Hypothalamus (tissue), 51 donors: ENCODE data around the gene KCND2.
A peak's percentile ranks its signal among the peaks of the same experiment; 100 is the strongest.
"Not testable (repeated sequence)": the region's sequence is repeated elsewhere in the genome, so short reads cannot be mapped to it uniquely, and the experiment has no call there.

ENCODE experiments used
- DNase-seq, 51 donors: peaks; one replicate each; lab custom pipeline; 2025; lab: John Stamatoyannopoulos, UW

The KCND2 gene

DNA sequence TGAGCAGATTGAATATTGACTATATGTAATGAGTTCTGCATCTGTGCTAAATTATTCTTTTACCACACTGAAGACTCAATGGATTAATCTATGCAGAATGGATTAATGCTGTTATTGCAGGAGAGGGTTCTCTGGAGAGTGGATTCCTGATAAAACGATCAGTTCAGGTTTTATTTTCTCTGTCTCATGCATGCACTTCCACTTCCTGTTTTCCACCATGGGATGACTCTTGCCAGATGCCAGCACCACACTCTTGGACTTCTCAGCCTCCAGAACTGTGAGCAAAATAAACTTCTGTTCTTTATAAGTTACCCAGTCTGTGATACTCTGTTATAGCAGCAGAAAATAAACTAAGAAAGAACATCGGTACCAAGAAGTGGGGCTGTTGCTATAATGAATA lies 207.5 kb downstream of the KCND2 start:
- DNase-seq, result no peak

DNA sequence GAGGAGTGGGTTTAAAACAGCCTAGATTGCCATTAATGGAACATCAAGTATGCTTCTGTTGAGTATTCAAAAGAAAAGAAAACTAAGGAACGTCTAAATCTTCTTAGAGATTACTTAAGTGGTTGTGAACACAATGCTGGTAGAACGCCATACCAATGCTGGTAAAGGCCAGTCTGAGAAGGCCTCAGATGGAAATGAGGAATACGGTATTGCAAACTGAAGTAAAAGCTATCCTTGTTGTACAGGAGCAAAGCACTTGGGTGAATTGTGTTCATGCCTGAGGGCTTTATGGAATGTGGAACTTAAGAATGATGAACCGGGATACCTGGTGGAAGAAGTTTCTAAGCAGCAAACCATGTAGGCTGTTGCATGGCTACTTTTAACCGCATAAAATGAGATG lies 208.0 kb downstream of the KCND2 start:
- no peak for DNase-seq

DNA sequence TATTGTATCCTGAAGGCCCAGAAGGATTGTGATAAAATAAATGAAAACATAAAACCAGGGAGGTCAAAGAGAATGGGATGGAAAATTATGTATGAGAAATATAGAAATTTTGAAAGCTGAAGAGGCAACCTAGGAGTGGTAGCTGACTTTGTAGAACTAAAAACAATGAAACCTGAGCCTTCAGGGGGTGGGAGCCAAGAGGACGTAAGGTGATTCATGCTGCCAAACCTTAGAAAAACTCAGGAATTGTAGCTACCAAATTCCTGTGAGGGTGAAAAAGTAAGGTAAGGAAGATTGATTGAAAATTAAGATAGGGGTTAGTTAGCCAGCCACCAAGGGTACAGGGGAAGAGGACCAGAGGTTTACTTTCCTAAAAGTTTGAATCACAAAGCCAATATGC lies 213.2 kb downstream of the KCND2 start:
- DNase-seq, result no peak

DNA sequence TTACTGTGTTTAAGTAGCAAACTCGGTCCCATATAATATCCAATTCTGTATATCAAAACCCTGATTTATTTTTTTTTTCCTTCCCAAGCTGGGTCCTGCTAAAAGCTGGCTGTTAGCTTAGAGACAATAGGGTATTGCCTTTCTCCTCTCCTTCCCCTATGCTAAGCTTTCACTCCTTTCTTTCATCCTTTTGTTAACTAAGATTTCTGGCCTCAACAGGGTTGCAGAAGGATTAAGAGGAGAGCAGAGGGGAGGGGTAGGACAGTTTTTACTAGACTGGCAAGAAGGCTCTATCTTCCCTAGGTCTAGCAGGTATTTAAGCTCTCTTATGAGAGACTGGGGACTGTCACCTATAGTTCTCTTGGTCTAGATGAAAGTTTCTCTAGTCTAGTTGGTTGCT lies 229.2 kb downstream of the KCND2 start:
- DNase-seq, result no peak

DNA sequence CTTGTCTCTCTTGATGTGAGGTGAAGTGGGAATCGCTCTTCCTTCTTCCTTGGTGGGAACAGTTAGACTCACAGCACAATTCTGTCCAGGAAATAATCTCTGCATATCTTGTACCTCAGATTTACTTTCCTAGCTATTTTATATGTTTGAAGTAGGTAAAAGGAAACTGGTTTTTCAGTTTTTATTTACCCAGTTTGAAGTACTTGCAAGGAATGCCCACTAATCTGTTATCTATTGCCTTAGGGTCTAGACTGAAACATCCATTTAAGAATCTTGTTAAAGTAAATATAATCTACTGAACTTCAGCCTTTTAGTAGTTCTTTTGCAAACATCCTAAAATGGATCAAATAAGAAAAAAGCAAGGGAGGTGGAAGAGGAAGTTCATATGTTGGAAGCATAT lies 229.8 kb downstream of the KCND2 start:
- DNase-seq, result no peak

DNA sequence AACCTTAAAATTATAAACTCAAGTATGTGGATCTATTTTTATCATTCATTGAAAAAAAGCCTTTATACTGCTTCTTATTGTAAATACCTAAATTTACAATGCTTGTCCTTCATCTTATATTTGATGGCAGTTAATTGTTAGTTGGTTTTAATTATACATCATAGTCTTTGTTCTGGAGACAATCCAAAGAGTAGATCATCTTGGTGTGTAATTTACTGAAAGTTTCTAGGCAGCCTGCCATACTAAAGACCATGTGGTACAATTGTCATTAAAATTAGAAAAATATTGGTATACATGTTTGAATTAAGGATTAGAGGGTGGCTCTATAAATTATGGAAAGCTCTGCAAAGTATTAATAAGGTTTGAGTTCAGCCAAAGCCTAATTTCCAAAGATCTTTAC lies 231.4 kb downstream of the KCND2 start:
- no peak for DNase-seq

DNA sequence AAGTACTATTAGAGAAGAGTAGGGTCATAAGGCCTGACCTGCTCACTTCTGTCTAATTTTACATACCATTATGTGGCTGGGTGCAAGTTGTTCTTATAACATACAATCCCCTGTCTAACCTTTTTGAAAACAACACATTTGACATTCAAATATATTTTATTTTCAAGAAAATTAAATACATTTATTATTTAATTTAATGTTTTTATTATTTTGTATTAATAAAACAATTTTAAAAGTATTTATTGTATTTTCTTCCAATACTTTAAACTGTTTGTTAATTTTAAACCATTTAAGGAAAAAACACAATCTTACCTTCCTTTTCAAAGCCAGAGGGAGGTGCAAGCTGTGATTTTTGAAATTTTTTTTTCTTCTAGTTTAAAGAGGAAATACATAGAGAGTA lies 232.8 kb downstream of the KCND2 start:
- no peak for DNase-seq

DNA sequence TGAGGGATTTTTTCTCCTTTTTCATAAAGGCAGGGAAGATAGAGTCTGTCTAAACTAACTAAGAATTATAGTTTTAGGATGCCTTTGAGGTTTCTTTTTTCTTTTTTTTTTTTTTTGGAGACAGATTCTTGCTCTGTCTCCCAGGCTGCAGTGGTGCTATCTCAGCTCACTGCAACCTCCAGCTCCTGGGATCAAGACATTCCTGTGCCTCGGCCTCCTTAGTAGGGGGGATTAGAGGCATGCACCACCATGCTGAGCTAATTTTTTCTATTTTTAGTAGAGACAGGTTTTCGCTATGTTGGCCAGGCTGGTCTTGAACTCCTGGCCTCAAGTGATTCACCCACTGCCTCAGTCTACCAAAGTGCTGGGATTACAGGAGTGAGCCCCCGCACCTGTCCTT lies 239.7 kb downstream of the KCND2 start:
- no peak for DNase-seq

DNA sequence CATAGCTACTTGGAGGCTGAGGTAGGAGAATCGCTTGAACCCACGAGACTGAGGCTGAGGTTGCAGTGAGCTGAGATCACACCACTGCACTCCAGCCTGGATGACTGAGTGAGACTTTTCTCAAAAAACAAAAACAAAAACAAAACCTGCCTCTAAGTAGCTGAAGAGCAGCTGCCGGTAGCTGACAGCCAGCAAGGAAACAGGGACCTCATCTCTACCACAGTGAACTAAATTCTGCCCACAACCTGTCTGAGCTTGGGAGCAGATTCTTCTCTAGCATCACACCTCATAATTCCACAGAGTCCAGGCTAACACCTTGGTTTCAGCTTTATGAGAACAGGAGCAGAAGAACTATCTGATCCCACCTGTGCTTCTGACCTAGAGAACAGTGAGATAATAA lies 246.2 kb downstream of the KCND2 start:
- DNase-seq, result no peak

DNA sequence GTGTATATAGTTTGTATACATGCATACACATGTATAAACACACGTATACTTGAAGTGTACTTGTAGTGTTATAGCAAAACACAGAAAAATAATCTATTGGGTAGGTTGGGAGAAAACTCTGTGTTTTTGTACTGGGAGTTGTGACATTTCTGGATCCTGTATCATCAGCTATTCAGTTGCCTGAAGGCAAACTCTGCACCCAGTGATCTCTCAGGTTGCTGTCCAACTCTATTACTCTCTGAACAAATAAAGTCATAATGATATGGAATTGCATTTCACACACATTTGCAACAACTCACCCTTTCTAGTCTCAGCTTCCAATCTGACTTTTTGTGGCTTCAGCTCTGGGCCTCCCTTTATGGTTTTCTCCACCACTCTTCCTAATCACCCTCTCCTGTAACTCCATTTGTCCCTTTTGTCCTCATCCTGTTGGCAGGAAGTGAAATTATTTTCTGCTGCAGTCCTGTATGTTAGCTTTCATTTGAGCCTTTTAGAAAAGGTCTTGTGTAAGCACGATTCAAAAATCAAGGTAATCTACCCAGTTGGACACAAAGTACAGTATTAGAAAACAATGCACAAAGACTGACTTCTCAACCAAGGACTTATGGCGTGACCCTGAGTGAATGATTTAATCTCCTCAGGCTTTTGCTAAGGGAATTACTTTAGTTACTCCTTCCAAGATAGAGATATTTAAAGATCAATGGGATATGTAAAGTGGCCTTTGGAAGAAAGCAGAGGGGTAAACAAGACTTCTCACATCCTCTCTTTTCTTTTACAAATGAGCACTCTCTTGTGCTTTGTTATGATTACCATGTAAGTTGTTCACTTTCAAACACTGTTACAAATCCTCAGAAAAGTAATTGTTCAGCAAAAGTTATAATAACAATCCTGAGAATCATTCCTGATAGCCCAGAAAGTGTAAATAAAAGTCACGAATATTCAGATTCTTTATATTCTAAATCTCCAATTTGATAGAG lies 249.1 kb downstream of the KCND2 start:
- no peak for DNase-seq

DNA sequence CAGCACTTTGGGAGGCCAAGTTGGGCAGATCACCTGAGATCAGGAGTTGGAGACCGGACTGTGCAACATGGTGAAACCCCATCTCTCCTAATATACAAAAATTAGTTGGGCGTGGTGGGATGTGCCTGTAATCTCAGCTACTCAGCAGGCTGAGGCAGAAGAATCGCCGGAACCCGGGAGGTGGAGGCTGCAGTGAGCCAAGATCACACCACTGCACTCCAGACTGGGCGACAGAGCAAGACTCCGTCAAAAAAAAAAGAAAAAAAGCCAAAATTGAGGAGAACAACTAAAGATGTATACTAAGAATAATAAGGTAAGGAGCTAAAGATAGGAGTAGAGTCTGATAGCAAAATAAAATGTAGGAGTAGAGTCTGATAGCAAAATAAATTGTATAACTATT lies 251.0 kb downstream of the KCND2 start:
- no peak for DNase-seq

DNA sequence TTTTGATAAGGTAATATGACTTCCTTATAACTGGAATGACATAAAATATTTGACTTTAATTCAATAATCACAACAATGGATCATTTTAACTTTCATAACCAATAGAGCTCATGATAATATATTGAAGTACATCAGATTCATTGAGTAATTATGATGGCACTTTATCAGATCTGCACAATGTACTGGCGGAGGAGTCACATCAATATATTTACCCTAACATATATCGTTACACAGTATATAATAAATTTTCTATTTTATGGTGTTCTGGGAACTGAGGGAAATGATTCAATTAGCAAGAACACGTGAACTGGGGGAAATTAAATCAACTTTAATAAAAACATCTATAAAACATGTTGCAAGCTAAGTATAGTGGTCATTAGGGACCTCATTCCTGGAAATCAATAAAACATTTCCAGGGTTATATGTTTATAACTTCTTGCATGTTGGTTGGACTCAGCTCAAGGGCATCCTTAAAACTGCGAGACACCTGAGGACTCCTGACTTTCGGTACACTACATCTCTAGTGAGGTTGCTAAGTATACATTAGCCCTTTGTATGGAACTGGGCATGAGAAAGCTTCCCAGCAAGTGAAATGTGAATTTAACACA lies 254.0 kb downstream of the KCND2 start:
- DNase-seq, result no peak

DNA sequence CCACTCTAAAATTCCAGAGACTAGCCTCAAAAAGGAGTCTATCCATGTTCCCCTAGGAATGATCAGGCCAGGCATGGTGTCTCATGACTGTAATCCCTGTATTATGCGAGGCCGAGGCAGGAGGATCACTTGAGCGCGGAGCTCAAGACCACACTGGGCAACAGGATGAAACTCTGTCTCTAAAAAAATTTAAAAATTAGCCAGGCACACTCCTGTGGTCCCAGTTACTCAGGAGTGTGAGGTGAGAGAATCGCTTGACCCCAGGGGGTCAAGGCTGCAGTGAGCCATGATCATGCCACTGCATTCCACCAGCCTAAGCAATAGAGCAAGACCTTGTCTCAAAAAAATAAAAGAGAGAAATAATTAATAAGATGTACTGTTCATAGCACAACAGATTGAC lies 256.8 kb downstream of the KCND2 start:
- no peak for DNase-seq

DNA sequence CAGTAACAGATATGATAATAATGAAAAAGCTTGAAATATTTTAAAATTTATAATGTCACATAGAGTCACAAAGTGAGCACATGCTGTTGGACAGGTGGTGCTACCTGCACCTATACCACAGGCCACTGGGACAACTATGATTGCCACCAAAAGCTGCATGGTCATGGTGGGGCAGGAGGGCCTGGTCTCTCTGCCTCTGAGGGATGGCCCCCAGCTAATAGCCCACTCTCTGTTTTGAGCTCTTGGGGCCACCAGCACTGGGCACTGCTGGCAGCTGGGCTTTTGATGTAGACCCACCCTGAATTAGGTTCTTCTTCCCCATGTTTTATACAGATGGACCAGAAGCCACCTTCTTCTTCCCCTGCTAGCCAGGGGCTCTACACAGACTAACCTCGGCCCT lies 265.4 kb downstream of the KCND2 start:
- DNase-seq, result no peak

DNA sequence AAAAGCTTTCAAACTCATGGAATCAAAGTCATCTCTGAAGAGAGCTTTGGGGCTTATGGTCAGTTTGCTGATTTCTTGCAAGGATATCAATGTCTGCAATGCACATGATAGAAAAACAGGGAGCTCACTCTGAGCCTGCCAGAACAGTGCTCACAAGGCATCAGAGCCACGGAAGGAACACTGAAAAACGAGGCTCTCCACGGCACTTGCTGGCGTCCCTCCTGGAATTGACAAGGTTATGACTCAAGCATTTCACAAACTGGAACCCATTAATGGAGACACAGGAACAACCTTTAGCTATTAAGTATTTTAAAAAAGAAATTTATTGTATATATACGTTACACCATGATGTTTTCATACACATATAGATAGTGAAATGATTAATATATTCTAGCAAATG lies 266.3 kb downstream of the KCND2 start:
- DNase-seq, result peak in 4 of 51 donors; percentile 1 to 7 (median 2)

DNA sequence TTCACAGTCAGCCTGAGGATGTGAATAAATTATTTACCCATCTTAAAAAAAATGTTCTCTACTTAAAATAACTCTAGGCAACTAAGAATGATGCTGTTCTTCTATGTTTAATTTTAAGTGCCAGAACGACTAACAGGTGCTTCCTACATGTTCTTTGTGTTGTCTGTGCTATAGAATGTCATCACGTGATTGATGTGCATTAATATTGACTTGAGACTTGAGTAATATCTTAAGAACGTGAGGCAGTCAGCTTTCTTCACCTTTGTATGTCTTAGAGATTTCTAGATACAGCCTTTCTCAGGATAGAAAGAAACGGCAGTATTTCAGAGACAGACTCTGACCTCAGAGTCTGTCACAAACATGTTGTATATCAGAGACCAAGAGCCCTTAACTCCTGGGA lies 274.6 kb downstream of the KCND2 start:
- no peak for DNase-seq

DNA sequence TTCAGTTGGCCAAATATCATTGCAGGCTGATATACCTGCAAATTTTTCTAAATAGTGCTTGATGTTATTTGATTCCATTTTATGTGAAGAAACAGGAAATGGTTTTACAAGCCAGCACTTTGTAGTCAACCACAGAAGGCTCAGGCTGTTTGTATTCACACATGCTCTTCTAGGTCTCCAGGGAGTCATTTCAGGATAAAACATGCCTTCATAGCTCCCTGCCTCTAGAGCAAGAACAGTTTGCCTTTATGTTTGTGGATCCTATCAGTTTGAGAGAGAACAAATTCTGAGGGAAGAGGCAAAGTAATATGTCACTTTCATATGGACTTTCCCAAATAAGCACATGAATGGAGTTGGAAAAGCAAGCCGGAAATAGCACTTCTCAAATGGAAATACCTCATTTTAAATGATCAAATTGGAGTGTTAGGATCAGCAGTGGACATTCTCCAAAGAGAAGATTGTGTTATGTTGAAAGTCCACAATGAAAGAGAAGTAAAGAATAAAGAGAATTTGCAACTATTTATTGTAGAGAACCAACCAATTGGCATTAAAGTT lies 277.6 kb downstream of the KCND2 start:
- no peak for DNase-seq

DNA sequence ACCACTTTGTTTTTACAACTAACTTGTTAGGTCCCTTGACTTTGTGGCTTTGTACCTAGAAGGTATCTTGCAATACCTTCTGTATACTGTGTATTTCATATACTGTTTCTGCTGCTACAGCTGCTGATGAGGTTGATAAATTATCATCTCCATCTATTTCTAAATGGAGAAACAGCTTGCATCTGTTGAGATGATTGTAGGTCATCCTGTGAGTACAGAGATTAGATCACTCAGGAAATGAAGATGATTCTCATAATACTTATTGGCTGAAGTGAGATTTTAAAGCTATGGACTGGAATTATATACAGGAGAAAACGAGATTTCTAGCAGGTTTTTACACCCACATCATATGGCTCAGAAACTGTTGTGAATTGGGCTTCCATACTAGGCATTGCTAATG lies 280.5 kb downstream of the KCND2 start:
- DNase-seq, result no peak

DNA sequence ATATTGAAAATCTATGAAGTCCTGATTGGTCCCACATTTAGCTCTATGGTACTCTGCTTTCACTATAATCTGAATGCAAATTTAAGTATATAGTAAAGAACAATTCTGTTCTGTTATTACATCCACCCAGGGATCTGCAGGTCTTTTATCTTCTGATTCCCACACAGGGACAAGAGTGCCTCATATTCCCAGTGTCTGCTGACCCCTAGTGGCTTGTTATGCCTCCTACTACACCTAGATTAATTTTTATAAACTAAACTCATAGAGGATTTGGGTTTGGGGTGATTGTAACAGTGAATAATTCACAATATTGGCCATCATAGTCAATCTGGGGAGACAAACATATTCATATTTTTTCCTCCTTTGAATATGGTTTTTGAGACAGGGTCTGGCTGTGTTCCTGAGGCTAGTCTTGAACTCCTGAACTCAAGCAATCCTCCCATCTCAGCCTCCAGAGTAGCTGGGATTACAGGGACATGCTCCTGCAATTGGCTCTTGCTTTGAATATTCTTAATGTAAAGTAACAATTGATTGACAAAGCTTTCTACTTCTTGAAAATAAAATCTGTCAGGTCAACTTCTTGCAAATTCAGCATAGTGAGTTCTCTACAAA lies 282.1 kb downstream of the KCND2 start:
- DNase-seq, result peak in 15 of 51 donors; percentile 3 to 46 (median 14)

DNA sequence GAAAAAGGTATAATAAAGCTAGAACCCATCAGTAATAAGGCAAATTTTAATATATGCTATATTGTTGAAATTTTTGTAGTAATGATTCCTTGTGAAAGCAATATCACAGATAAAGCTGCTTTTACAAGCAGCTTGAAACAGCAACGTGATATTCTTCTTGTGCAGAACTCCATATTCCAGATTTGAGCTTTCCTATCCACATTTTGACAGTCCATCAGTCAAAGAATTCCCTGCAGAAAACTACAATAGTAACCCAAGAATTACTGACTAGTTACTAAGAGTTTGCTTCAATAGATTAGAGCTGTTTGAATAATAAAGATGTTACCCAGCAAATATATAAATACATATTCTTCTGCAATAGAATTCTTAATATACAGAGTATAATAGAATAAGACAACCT lies 291.2 kb downstream of the KCND2 start:
- no peak for DNase-seq

DNA sequence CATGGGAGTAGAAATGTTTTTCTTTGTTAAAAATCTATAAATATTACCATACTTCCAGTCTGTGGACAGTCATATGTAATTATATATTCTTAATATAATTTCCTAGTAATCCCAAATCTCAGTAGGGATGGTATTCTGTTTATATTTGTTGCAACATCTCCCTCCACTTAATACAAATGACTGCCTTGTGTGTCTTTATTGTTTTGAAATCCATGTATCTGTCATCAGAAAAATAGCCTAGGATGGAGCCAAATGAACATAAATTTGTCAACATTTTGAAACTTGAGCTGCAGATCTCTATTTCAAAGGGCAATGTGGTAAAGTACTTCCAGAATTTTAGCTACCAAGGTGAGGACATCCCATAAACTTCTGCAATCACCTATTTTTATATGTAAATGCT lies 294.2 kb downstream of the KCND2 start:
- no peak for DNase-seq

DNA sequence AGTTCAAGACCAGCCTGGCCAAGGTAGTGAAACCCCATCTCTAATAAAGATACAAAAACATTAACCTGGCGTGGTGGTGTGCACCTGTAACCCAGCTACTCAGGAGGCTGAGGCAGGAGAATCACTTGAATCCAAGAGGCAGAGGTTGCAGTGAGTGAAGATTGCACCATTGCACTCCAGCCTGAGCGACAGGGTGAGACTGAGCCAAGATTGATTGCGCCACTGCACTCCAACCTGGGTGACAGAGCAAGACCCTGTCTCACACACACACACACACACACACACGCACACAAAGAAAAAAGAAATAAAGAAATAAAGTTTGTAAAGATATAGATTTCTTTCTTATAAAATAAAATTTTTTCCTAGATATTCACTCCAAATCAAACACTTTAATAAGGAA lies 305.7 kb downstream of the KCND2 start:
- not testable (repeated sequence) for DNase-seq
